Liver (tissue), 9 donors: ENCODE results near the gene CD19. TPM values are rescaled to one million over a fixed set of nuclear protein-coding genes. Genes with fewer than 3 reads are reported as not detected.

Experiments
- DNase-seq: peaks from one replicate; pipeline ENCODE4 v3.0.0-alpha.2; 2017; ENCODE audit warnings: low spot score
- H3K27ac ChIP-seq, 2 donors: one replicate each; pipeline ENCODE4 v1.7.0; 2013; ENCODE audit warnings: inconsistent platforms in 2 of 2, low read length in 2 of 2, control low read depth in 1 of 2, low read depth in 1 of 2, mild to moderate bottlenecking in 1 of 2
- H3K27me3 ChIP-seq, 4 donors: one replicate each; pipeline versions ENCODE4 v1.6.1 to v1.7.0; 2013; ENCODE audit warnings: low read length in 3 of 4, inconsistent platforms in 1 of 4, mild to moderate bottlenecking in 1 of 4, moderate library complexity in 1 of 4; ENCODE audit not compliant: control insufficient read depth in 4 of 4, insufficient read depth in 4 of 4
- H3K36me3 ChIP-seq, 4 donors: one replicate each; pipeline versions ENCODE4 v1.6.1 to v1.7.0; 2013; ENCODE audit warnings: low read length in 3 of 4, mild to moderate bottlenecking in 3 of 4, low read depth in 1 of 4, moderate library complexity in 1 of 4; ENCODE audit not compliant: control insufficient read depth in 4 of 4, insufficient read depth in 3 of 4
- H3K4me1 ChIP-seq, 4 donors: one replicate each; pipeline versions ENCODE4 v1.6.1 to v1.7.0; 2013; ENCODE audit warnings: low read length in 3 of 4, mild to moderate bottlenecking in 3 of 4, moderate library complexity in 1 of 4; ENCODE audit not compliant: control insufficient read depth in 4 of 4, insufficient read depth in 4 of 4
- H3K4me3 ChIP-seq, 3 donors: one replicate each; pipeline versions ENCODE4 v1.6.1 to v1.7.0; 2013; ENCODE audit warnings: low read length in 3 of 3, control low read depth in 1 of 3, low read depth in 1 of 3, mild to moderate bottlenecking in 1 of 3
- H3K9ac ChIP-seq, 2 donors: one replicate each; pipeline ENCODE4 v1.7.0; 2013; ENCODE audit warnings: low read length in 2 of 2, mild to moderate bottlenecking in 2 of 2, moderate library complexity in 2 of 2, control low read depth in 1 of 2, low read depth in 1 of 2
- H3K9me3 ChIP-seq, 4 donors: one replicate each; pipeline versions ENCODE4 v1.6.1 to v1.7.0; 2013; ENCODE audit warnings: low read length in 3 of 4; ENCODE audit not compliant: control insufficient read depth in 4 of 4
- ATF3 ChIP-seq: IDR thresholded peaks from 2 replicates; pipeline ENCODE4 v1.6.1; 2016; ENCODE audit warnings: antibody characterized with exemption
- CTCF ChIP-seq: fragments of 150-350 bp; IDR thresholded peaks from 2 replicates; pipeline ENCODE4 v1.5.1; 2017; ENCODE audit warnings: improper control_type of control experiment, low read depth, low read length; ENCODE audit not compliant: missing input control
- EGR1 ChIP-seq, 2 donors: IDR thresholded peaks; 2 replicates each; pipeline ENCODE4 v1.6.1; 2016 to 2018; ENCODE audit warnings: antibody characterized with exemption in 2 of 2, low read depth in 2 of 2
- FOXA1 ChIP-seq: IDR thresholded peaks from 2 replicates; pipeline ENCODE4 v1.6.1; 2016; ENCODE audit warnings: antibody characterized with exemption
- FOXA2 ChIP-seq: IDR thresholded peaks from 2 replicates; pipeline ENCODE4 v1.6.1; 2016; ENCODE audit warnings: antibody characterized with exemption
- GABPA ChIP-seq, 2 donors: IDR thresholded peaks in 1 of 2; conservative IDR thresholded peaks in 1 of 2; 2 replicates each; pipeline ENCODE4 v1.6.1; 2016; ENCODE audit warnings: antibody characterized with exemption in 2 of 2, mild to moderate bottlenecking in 1 of 2, moderate library complexity in 1 of 2
- HNF4A ChIP-seq, 2 donors: conservative IDR thresholded peaks; 2 replicates each; pipeline ENCODE4 v1.6.1; 2016; ENCODE audit warnings: antibody characterized with exemption in 2 of 2, mild to moderate bottlenecking in 2 of 2
- HNF4G ChIP-seq: IDR thresholded peaks from 2 replicates; pipeline ENCODE4 v1.6.1; 2016; ENCODE audit warnings: antibody characterized with exemption
- JUND ChIP-seq, 2 donors: IDR thresholded peaks; 2 replicates each; pipeline ENCODE4 v1.6.1; 2016; ENCODE audit warnings: antibody characterized with exemption in 2 of 2
- MAX ChIP-seq: IDR thresholded peaks from 2 replicates; pipeline ENCODE4 v1.6.1; 2016; ENCODE audit warnings: antibody characterized with exemption
- NR2F2 ChIP-seq: IDR thresholded peaks from 2 replicates; pipeline ENCODE4 v1.6.1; 2016; ENCODE audit warnings: antibody characterized with exemption
- RAD21 ChIP-seq, 2 donors: IDR thresholded peaks; 2 replicates each; pipeline ENCODE4 v1.6.1; 2016; ENCODE audit warnings: antibody characterized with exemption in 2 of 2, mild to moderate bottlenecking in 2 of 2
- REST ChIP-seq: IDR thresholded peaks from 2 replicates; pipeline ENCODE4 v1.6.1; 2016; ENCODE audit warnings: antibody characterized with exemption, mild to moderate bottlenecking
- RXRA ChIP-seq, 2 donors: IDR thresholded peaks; 2 replicates each; pipeline ENCODE4 v1.6.1; 2017 to 2018; ENCODE audit warnings: antibody characterized with exemption in 2 of 2, mild to moderate bottlenecking in 1 of 2
- SP1 ChIP-seq: IDR thresholded peaks from 2 replicates; pipeline ENCODE4 v1.6.1; 2018; ENCODE audit warnings: antibody characterized with exemption, mild to moderate bottlenecking
- TAF1 ChIP-seq: conservative IDR thresholded peaks from 2 replicates; pipeline ENCODE4 v1.6.1; 2016; ENCODE audit warnings: antibody characterized with exemption, mild to moderate bottlenecking
- YY1 ChIP-seq: IDR thresholded peaks from 2 replicates; pipeline ENCODE4 v1.6.1; 2016; ENCODE audit warnings: antibody characterized with exemption, mild to moderate bottlenecking
- ZBTB33 ChIP-seq: IDR thresholded peaks from 2 replicates; pipeline ENCODE4 v1.6.1; 2016; ENCODE audit warnings: antibody characterized with exemption
- WGBS: extraction: QIAGEN DNeasy Blood & Tissue Kit; methylation state at CpG from one replicate; pipeline ENCODE4 v1.1.7; 2013; 5-methylcytosine and 5-hydroxymethylcytosine counted together
- polyA plus RNA-seq, 2 donors: library from polyadenylated mRNA; stranded (reverse) in 1 of 2; unstranded in 1 of 2; fragments of 200-250 nt in 1 of 2; fragments of >200 nt in 1 of 2; fragmentation: Nextera tagmentation in 1 of 2; extraction: Ambion mirVana in 1 of 2; gene quantifications; one replicate each; pipeline versions ENCODE4 v1.2.1 to v1.2.3, GENCODE V29; 2013 to 2015
- total RNA-seq, 2 donors: library from RNA; depleted of rRNA; stranded (reverse); fragments of >200 nt; gene quantifications; one replicate each; pipeline ENCODE4 v1.2.3, GENCODE V29; 2014
- donor health status: healthy.
- donor health status: healthy.
- donor health status: healthy.
- donor health status: healthy.
- donor health status: healthy.

The CD19 gene
- total RNA-seq (1 to 10 TPM in 1 of 2 donors, under 1 TPM in 1; 0.17 to 1.2 TPM), polyA plus RNA-seq (under 1 TPM; 0.08 to 0.82 TPM)

- 93% methylated on average over 10 of the region's 10 CpGs for WGBS
- no peak within 1 kb of the TSS for H3K4me3 ChIP-seq
- H3K36me3 ChIP-seq = no peaks in the 10 kb centered on the region
- no peak for TF ChIP-seq REST
- TF ChIP-seq ZBTB33 = no peak
- TF ChIP-seq JUND (IDR thresholded peaks at IDR 0.05) = no peak
- no peak for TF ChIP-seq RXRA (IDR thresholded peaks at IDR 0.05)
- TF ChIP-seq RAD21 (IDR thresholded peaks at IDR 0.05) = no peak
- TF ChIP-seq MAX = no peak
- no peak for TF ChIP-seq EGR1 (IDR thresholded peaks at IDR 0.05; ENCODE audit: low read depth in 2 of 2)
- TF ChIP-seq CTCF = no peak
- TF ChIP-seq HNF4G = no peak
- no peak for TF ChIP-seq TAF1
- TF ChIP-seq FOXA2 = no peak
- TF ChIP-seq YY1 = no peak
- no peak for TF ChIP-seq FOXA1
- no peak for TF ChIP-seq ATF3
- TF ChIP-seq HNF4A (conservative IDR thresholded peaks at IDR 0.05) = no peak
- TF ChIP-seq GABPA (IDR thresholded peaks at IDR 0.05 in 1 of 2, conservative IDR thresholded peaks at IDR 0.05 in 1 of 2) = no peak
- no peak for TF ChIP-seq NR2F2
- TF ChIP-seq SP1 = no peak
- peaks cover 0 to 5% (median 0%) of the 10 kb centered on the region in 4 donors for H3K4me1 ChIP-seq
- no peak for DNase-seq
- no peak within 1 kb of the TSS for H3K27ac ChIP-seq
- no peaks in the 10 kb centered on the region for H3K27me3 ChIP-seq
- H3K9ac ChIP-seq = no peak within 1 kb of the TSS
- no peaks in the 10 kb centered on the region for H3K9me3 ChIP-seq
Observed at GRCh38 chr16:28931801-28932225, at the start of gene CD19. TSS of gene CD19 (plus strand) at chr16:28931971. CDS start at chr16:28932001, 30 bp downstream.
